Sigmoid colon (tissue), 4 donors: Measurements from ENCODE around the gene SLC26A9.

ENCODE experiments used
- EP300 ChIP-seq, 4 donors: sonication (generic); formaldehyde crosslinking; IDR thresholded peaks; one replicate each; pipeline ENCODE4 v1.6.1; 2017; ENCODE audit warnings: antibody characterized with exemption in 4 of 4
- POLR2A ChIP-seq, 2 donors: fragments of 450-650 bp; IDR thresholded peaks; one replicate each; pipeline ENCODE4 v1.6.1; 2016; ENCODE audit warnings: antibody characterized with exemption in 2 of 2, mild to moderate bottlenecking in 2 of 2, moderate library complexity in 2 of 2
- POLR2AphosphoS5 ChIP-seq, 4 donors: sonication (generic); formaldehyde crosslinking; IDR thresholded peaks; one replicate each; pipeline ENCODE4 v1.6.1; 2017; ENCODE audit warnings: antibody characterized with exemption in 4 of 4
- TF ChIP-seq, protein P1 (sequence below), 4 experiments: fragments of 450-650 bp in 3 of 4; fragments of 200-600 bp in 1 of 4; IDR thresholded peaks; one replicate each; pipeline ENCODE4 v1.5.1; 2016 to 2019; ENCODE audit warnings: antibody characterized with exemption in 4 of 4, mild to moderate bottlenecking in 3 of 4, moderate library complexity in 2 of 4

DNA sequence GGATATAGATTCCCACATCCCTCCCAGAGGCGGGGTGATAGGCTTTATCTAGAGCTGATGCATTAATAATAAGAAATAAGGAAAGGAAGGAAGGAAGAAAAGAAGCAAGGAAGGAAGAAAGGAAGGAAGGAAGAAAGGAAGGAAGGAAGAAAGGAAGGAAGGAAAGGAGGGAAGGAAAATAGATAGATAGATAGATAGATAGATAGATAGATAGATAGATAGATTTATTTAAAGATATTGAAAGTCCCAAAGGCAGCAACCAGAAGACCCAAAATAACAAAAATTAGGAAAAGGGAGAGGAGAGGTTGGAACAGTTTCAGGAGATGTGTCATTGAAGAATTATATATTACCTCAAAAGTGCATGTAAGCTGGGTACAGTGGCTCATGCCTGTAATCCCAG lies 12.2 kb upstream of the SLC26A9 start:
- TF ChIP-seq, protein P1, sequence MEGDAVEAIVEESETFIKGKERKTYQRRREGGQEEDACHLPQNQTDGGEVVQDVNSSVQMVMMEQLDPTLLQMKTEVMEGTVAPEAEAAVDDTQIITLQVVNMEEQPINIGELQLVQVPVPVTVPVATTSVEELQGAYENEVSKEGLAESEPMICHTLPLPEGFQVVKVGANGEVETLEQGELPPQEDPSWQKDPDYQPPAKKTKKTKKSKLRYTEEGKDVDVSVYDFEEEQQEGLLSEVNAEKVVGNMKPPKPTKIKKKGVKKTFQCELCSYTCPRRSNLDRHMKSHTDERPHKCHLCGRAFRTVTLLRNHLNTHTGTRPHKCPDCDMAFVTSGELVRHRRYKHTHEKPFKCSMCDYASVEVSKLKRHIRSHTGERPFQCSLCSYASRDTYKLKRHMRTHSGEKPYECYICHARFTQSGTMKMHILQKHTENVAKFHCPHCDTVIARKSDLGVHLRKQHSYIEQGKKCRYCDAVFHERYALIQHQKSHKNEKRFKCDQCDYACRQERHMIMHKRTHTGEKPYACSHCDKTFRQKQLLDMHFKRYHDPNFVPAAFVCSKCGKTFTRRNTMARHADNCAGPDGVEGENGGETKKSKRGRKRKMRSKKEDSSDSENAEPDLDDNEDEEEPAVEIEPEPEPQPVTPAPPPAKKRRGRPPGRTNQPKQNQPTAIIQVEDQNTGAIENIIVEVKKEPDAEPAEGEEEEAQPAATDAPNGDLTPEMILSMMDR (IDR thresholded peaks at IDR 0.05) = no peak
- TF ChIP-seq EP300 (IDR thresholded peaks at IDR 0.05) = no peak
- no peak for TF ChIP-seq POLR2AphosphoS5 (IDR thresholded peaks at IDR 0.05)
- TF ChIP-seq POLR2A (IDR thresholded peaks at IDR 0.05) = no peak
